HG03095 (cell line): Measurements from ENCODE around the gene GTF3C1.
"Not testable (repeated sequence)": the region's sequence is repeated elsewhere in the genome, so short reads cannot be mapped to it uniquely, and the experiment has no call there.

ENCODE experiments used
- ATAC-seq: cut with Tn5 transposase; IDR thresholded peaks from one replicate; pipeline ENCODE4 v1.9.1; 2021; ENCODE audit warnings: moderate library complexity; ENCODE audit not compliant: unreplicated experiment

The GTF3C1 gene

DNA sequence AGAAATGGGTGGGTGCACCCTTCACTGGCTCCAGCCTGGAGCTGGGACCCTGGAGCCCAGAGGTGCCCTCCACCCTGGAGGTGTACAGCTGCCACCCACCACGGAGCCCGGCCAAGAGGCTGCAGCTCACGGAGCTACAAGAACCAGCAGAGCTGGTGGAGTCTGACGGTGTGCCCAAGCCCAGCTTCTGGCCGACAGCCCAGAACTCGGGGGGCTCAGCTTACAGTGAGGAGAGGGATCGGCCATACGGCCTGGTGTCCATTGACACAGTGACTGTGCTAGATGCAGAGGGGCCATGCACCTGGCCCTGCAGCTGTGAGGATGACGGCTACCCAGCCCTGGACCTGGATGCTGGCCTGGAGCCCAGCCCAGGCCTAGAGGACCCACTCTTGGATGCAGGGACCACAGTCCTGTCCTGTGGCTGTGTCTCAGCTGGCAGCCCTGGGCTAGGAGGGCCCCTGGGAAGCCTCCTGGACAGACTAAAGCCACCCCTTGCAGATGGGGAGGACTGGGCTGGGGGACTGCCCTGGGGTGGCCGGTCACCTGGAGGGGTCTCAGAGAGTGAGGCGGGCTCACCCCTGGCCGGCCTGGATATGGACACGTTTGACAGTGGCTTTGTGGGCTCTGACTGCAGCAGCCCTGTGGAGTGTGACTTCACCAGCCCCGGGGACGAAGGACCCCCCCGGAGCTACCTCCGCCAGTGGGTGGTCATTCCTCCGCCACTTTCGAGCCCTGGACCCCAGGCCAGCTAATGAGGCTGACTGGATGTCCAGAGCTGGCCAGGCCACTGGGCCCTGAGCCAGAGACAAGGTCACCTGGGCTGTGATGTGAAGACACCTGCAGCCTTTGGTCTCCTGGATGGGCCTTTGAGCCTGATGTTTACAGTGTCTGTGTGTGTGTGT lies 100.9 kb downstream of the GTF3C1 start:
- no peak for ATAC-seq

DNA sequence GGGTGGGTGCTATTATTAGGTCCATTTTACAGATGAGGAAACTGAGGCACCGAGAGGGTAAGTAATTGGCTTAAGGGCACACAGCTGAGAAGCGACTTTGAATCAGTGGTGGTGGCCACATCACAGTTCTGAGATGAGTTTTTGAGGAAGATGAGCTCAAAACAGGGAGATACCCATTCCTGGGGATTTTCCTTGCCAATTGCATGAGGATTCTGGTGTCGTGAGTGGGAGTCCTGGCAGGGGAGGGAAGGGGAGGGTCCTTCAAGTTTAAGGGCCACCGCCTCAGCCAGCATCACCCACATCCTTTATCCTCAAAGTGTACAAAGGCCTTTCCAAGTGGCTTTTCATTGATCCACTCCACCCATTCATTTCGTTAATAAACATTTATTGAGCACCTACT lies 102.4 kb downstream of the GTF3C1 start:
- ATAC-seq: no peak

DNA sequence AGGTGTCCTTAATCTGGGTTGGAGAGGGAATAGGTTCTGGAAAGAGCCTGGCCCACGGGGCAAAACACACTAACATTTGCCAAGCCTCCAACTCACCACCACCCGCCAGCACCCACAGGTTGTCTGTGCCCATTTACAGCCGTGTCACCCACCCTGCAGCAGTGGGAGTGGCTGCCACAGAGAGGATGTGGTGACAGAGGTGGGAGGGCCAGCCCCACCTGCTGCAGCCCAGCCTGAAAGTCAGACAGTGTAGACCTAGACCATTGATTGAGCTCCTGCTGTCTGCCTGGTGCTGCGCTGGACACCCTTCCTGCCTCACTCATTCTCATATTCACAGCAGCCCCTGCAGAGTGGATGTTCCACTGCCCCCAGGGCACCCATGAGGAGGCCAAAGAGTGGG lies 103.0 kb downstream of the GTF3C1 start:
- ATAC-seq: no peak

DNA sequence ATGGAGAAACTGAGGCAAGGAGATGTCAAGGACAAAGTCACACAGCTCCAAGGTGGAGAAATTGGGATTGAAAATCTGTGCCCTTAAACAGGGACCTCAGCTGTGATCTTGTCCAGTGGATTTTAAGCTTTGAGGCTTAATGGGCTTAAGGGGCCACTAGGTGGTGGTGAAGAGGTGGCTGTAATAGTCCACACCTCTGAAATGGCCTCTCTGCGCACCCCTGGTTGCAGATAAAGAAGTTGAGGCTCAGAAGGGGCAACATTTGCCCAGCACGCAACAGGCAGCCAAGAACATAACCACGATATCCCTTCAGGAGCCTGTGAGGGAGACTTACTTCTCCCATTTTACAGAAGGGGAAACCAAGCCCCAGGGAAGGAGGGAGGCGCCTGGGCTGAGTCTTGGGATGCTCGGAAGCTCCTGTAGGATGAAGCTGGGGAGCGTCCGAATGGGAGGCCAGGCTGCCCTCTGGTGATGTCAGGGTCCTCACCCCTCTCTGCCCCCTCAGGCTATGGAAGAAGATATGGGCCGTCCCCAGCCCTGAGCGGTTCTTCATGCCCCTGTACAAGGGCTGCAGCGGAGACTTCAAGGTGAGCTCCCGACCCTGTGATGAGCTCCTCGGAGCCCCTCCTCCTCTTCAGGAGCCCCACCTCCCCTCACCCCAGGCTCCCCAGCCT lies 104.1 kb downstream of the GTF3C1 start:
- no peak for ATAC-seq

DNA sequence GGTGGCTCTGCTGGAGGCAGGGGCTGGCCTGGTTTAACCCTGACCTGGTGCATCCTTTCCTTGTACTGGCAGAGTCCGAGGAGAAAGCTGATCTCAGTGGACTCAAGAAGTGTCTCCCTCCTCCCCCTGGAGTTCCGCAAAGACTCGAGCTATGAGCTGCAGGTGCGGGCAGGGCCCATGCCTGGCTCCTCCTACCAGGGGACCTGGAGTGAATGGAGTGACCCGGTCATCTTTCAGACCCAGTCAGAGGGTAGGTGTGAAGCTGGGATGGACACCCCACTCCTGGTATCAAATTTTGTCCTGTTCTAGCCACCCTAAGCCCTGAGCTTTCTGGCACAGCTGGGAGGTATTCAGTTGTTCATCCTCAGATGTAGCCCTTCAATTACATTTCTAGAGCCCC lies 105.2 kb downstream of the GTF3C1 start:
- no peak for ATAC-seq

DNA sequence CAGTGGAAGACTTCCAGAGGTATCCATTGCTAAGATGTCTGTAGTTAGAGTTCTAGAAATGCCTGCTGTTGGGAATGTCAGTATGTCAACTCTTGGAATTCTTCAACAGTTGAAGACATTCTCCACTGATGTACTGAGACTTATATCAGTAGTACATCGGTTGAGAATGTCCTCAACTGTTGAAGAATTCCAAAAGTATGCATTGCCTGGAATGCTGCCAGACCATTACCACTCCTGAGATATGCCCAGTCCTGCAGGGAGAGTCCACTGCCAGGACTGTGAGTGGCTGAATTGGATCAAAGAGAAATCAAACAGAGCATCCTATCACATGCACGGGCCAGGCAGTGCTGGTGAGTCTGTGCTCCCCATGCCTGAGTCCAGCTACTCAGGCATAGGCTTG lies 105.7 kb downstream of the GTF3C1 start:
- no peak for ATAC-seq

DNA sequence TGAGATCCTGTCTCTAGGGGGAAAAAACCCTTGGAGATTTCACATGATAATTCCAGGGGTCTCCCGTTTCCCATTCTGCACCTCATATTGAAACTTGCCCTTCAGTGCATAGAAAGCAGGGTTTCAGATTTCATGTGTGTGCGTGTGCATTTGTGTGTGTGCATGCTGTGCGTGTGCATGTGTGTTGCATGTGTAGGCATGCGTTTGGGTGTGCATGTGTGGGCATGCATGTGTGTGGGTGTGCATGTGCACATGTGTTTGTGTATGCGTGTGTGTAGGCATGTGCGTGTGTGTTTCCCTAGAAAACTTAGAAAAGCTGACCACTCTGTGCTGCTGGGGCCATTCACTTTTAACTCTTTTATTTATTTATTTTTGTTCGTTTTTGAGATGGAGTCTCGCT lies 107.7 kb downstream of the GTF3C1 start:
- ATAC-seq: no peak

DNA sequence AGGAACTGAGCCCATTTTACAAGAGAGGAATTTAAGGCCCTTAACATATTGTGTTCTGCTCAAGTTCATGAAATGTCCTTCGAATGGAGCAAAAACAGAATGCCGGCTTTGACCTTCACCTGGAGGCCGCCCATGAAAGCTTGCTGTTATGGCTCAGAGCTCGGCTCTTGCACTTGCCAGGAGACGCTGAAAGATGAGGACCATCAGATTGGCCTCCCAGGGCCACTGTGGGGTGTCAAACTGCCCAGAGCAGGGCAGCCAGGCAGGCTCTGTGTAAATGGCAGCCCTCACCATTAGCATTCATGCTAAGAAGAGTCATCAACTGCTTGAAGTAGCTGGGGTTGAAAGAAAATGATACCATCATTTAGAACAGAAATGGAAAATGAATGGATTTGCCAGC lies 108.4 kb downstream of the GTF3C1 start:
- ATAC-seq: no peak

DNA sequence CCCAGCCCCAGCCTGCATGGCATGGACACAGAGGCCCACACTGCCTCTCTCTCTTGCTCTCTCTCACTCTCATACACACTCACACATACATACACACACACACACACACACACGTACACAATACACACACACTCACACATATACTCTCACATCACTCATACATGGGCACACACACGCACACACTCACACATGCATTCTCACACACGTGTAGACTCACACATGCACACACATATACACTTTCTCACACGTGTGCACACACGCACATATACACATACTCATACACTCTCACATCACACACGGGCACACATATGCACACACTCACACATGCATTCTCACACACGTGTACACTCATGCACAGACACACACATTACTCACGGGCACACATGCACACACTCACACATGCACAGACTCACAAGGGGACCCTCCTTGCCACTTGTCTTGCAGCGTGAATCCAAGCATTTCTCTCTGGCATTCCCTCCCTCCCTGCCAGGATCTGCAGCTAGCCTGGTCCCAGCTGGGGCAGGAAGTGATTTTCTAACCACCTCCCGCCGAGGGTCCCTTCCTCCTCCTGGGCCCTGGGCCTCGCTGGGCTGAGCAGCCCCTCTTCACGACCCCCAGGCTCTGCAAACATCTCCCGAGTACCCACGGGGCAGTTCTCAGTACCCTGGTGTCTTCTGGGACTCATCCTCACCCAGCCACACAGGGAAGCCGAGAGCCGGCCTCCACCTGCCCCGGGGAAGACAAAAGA lies 110.3 kb downstream of the GTF3C1 start:
- ATAC-seq: no peak

DNA sequence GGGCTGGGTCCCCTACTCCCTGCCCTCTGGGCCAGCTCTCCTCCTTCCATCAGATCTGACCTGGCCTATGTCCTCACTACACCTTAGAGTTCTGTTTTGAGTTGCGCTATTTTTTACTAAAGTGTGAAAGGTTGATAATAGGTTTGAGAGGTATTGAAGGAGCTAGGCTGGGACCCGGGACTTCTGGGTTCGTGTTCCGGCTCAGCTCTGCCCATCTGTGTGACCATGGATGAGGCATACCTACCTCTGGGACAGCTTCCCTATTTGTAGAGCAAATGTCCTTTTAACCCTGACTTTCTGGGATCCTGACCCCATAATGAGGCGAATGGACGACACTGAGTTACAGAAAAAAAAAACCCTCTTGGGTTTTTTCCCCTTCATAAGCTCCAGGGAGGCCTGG lies 111.8 kb downstream of the GTF3C1 start:
- ATAC-seq: no peak

DNA sequence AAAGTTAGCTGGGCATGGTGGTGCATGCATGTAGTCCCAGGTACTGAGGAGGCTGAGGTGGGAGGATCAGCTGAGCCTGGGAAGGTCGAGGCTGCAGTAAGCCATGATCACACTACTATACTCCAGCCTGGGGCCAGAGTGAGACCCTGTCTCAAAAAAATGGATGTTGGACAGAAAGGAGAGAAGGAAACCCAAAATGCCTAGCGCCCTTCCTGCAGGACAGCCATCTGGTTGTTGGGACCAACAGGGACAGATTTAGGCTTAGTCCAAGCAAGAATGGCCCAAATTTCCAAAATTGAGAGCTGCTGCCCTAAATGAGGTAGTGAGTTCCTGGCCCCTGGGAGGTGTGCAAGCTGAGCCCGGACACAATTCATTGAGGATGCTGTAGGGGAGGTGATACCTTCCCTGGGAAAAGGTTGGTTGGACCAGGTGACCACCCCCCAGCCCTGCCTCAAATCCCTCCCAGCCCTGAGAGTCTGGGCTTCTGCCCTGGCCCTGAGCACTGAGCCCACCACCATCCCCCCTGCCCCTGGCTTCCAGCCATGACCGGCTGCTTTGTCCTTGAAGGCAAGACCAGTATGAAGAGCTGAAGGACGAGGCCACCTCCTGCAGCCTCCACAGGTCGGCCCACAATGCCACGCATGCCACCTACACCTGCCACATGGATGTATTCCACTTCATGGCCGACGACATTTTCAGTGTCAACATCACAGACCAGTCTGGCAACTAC lies 112.6 kb downstream of the GTF3C1 start:
- no peak for ATAC-seq

DNA sequence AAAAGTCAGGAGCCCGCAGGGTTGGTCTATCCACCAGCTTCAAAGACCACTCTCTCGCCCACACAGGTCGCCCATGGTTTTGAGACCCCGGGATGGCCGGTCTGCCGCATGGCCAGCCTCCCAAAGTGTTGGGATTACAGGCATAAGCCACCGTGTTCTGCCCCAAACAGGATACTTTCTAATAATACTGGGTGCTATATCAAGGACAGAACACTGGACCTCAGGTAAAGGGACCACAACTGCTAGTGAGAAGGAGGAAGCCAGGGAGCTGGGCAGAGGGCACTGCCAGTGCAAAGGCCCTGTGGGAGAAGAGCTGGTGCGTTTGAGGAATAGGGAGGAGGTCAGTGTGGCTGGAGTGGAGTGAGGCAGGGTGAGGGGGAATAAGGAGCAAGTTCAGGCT lies 113.6 kb downstream of the GTF3C1 start:
- no peak for ATAC-seq

DNA sequence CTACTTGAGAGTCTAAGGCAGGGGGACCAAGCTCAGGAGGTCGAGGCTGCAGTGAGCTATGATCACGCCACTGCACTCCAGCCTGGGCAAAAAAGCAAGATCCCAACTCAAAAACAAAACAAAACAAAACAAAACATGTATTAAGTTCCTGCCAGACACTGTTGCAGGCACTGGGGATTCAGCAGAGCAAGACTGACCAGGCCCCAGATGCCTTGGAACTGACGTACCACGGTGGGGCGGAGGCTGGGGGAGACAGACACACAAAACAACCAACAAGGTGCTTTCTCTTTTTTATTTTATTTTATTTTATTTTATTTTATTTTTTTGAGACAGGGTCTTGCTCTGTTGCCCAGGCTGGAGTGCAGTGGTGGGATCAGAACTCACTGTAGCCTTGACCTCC lies 114.6 kb downstream of the GTF3C1 start:
- not testable (repeated sequence) for ATAC-seq

DNA sequence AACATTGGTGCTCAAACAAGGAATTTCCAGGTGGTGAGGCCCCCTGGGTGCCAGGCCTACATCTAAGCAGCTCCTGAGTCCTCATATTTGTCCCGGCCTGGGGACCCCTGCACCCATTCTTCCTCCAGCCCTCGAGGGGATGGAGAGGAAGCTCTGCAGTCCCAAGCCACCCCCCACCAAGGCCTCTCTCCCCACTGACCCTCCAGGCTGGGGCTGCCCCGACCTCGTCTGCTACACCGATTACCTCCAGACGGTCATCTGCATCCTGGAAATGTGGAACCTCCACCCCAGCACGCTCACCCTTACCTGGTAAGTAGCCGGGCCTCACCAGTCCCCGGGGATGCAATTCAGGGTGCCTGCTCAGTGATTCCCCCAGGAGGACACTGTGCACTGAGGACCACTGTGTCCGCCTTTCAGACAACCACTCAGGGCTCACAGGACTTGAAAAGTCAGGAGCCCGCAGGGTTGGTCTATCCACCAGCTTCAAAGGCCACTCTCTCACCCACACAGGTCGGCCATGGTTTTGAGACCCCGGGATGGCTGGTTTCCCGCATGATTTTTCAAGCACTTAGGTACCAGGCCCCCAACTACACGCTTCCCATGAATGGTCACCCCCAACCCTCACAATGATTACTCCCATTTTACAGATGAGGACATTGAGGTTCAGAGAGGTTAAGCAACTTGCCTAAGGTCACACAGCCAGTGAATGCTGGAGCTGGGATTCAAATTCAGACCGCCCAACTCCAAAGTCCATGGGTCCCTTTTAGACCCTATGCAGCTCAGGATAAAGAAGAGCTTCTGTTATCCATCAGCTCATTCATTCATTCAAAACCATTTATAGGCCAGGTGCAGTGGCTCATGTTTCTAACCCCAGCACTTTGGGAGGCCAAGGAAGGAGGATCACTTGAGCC lies 115.3 kb downstream of the GTF3C1 start:
- no peak for ATAC-seq

DNA sequence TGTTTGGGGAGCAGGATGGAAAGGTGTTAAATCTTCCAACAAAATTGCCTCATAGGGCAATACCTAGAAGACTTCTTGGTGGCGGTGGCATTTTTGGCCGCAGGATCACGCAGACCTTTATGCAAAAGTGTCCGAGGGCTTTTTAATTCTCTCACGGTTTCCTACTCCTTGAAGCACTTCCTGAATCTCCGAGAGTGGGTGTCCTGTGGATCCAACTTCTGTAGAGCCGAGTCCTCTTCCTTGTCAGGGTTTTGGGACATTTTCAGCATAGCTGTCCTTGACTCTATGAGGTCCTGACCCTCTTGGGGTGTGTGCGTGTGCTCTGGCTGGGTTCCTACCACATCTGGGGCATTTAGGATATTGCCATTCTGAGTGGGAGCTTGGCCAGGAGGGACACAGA lies 116.1 kb downstream of the GTF3C1 start:
- no peak for ATAC-seq

DNA sequence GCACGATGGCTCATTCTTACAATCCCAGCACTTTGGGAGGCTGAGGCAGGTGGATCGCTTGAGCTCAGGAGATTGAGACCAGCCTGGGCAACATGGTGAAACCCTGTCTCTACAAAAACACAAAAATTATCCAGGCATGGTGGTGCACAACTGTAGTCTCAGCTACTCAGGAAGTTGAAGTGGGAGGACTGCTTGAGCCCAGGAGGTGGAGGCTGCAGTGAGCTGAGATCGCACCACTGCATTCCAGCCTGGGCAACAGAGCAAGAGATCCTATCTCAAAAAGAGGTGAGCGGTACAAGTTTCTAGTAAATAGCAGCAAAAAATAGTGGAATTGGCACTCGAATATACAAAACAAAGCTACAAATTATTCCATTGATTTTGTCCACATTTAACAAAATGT lies 116.5 kb downstream of the GTF3C1 start:
- not testable (repeated sequence) for ATAC-seq

DNA sequence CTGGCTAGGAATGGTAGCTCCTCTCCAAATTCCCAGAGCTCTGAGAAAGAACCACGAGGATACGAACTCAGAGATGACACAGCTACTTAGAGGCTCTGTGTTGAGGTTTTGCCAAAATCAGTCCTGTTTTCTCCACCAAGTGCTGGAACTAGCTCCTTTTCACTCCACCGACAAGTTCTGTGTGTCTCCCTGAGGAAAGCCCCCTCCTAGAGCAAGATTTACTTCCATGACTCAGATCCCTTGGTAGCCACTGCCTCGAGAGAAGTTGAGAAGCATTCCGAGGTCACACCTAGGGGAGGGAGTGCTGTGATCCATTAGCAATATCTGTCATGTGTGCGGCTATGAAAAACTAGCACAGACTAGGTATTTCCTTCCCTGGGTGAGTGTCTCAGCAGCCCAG lies 117.2 kb downstream of the GTF3C1 start:
- no peak for ATAC-seq

DNA sequence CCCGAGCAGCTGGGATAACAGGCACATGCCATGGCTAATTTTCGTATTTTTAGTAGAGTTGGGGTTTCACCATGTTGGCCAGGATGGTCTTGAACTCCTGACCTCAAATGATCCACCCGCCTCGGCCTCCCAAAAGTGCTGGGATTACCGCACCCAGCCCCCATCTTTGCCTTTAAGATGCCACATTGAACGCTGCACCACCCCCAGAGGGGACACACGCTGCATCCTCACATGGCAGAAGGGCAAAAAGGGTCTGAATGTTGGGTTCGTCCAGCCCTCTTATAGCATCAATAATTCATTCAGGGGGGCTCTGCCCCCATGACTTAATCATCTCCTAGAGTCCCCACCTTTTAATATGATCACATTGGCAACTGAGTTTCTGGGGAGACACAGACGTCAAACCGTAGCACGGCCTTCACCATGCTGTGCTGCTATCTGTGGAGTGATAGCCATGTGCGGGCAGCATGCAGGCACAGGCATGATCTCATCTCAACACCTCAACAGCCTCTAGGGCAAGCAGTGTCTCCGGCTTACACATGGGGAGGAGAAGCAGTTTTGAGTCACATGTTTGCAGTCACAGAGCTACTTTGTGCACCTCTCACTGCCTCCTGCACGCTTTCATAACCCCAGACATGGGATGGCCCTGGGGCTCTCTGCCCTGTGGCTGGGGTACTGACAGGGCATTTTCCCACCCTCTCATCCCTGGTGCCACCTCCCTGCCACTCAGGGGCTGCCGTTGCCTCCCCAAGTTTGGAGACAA lies 117.8 kb downstream of the GTF3C1 start:
- ATAC-seq: no peak

DNA sequence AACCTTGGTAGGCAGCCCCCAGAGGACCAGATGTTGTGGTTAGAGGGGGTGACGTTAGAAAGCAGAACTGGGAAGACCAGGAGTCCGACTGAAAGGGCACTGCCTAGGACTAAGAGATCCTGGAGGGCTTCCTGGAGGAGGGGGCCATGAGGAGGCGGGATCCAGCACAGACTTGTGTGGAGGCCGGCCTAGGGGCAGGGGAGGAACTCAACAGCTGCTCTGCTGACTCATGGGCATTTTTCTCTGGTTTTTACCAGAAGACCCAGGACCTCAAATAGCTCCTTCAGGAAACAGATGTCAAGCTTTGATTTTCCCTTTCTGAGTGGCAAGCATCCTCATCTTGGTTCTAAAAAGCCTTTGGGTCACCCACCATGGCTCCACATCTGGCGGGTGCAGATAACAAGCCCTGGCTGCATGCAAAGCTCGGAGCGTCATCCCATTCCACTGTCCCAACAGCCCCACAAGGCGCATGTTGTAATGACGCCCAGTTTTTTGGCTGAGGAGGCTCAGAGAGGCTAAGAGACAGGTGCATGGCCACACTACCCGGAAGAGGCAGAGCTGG lies 118.7 kb downstream of the GTF3C1 start:
- no peak for ATAC-seq
